ENCODE measurements around the gene JCAD. TPM values are rescaled to one million over a fixed set of nuclear protein-coding genes. Genes with fewer than 3 reads are reported as not detected.

JCAD gene
- total RNA-seq, 1 experiment from 2014 or later, result 10.0 TPM

DNA sequence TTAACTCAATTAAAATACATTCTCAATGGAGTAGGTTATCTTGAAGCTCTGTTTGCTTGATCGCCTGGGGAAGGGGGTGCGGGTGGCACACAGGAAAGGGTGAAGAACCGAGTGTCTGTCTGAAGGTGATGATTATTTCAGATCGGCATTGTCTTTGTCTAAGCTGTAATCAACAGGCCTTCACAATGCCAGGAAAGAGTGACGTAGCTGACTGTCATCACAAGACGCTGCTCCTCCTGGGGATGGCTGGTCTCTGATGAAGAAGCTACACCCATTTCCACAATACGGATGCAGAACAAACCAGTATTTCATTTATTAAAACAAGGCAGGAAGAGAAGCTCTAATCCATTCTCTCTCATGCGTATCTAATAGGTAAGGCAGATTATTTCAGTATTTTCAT lies 19.4 kb downstream of the JCAD start:
- DNase-seq, result no peak
- Mint-ChIP-seq H3K27ac (ENCODE audit: unreplicated experiment) (no peak overlapping the region), H3K27me3 (ENCODE audit: insufficient read depth, unreplicated experiment) (no peaks in the 10 kb centered on the region), H3K4me3 (ENCODE audit: unreplicated experiment) (no peak overlapping the region), H3K4me1 (ENCODE audit: low read depth, unreplicated experiment) (no peaks in the 10 kb centered on the region), H3K9me3 (ENCODE audit: unreplicated experiment) (no peaks in the 10 kb centered on the region), H3K36me3 (ENCODE audit: insufficient read depth, unreplicated experiment) (no peaks in the 10 kb centered on the region)
- Histone ChIP-seq H3K4me1 (peaks cover 9% of the 10 kb centered on the region; the same call in 1 of the 2 replicates), H3K27me3 (replicated peaks; ENCODE audit: control insufficient read depth, insufficient read depth, low read length) (no peaks in the 10 kb centered on the region), H3K4me3 (ENCODE audit: low read depth, low read length) (no peak overlapping the region), H3K9me3 (no peaks in the 10 kb centered on the region), H3K36me3 (ENCODE audit: control insufficient read depth, insufficient read depth, low read length) (no peaks in the 10 kb centered on the region)
- ChIA-PET CTCF (no interaction called here), POLR2A (no interaction called here)
- no TSS peak for BruUV-seq (replicated peaks)
- TF ChIP-seq, protein P1, sequence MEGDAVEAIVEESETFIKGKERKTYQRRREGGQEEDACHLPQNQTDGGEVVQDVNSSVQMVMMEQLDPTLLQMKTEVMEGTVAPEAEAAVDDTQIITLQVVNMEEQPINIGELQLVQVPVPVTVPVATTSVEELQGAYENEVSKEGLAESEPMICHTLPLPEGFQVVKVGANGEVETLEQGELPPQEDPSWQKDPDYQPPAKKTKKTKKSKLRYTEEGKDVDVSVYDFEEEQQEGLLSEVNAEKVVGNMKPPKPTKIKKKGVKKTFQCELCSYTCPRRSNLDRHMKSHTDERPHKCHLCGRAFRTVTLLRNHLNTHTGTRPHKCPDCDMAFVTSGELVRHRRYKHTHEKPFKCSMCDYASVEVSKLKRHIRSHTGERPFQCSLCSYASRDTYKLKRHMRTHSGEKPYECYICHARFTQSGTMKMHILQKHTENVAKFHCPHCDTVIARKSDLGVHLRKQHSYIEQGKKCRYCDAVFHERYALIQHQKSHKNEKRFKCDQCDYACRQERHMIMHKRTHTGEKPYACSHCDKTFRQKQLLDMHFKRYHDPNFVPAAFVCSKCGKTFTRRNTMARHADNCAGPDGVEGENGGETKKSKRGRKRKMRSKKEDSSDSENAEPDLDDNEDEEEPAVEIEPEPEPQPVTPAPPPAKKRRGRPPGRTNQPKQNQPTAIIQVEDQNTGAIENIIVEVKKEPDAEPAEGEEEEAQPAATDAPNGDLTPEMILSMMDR (IDR thresholded peaks at IDR 0.05; ENCODE audit: insufficient read depth in 1 of 2, low read depth in 1 of 2, low read length in 1 of 2, severe bottlenecking in 1 of 2, unreplicated experiment in 1 of 2), result no peak
- intact Hi-C loops (cut with micrococcal nuclease; ENCODE audit: unreplicated experiment), result no loop called here

DNA sequence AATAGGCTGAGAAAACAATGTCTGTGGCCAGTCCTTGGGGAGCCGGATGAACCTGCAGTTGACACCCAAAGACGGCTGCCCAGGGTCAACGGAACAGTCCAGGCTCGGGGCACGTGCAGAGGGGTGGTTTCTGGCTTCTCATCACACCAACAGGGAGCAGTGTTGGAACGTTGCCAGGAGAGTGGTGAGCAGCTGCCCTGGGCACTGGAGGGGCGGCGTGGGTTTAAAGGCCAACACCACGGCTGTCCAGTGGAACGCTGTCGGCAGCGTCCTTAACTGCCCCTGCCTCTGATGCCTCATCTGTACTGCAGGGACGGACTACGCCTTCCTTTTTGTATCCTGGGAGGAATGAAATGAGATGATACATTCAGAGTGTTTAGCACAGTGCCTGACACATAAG lies 19.8 kb downstream of the JCAD start:
- Mint-ChIP-seq H3K27me3 (ENCODE audit: insufficient read depth, unreplicated experiment) (no peaks in the 10 kb centered on the region), H3K36me3 (ENCODE audit: insufficient read depth, unreplicated experiment) (no peaks in the 10 kb centered on the region), H3K4me3 (ENCODE audit: unreplicated experiment) (no peak overlapping the region), H3K4me1 (ENCODE audit: low read depth, unreplicated experiment) (no peaks in the 10 kb centered on the region), H3K27ac (ENCODE audit: unreplicated experiment) (no peak overlapping the region), H3K9me3 (ENCODE audit: unreplicated experiment) (no peaks in the 10 kb centered on the region)
- Histone ChIP-seq H3K4me1 (peaks cover 9% of the 10 kb centered on the region; the same call in 1 of the 2 replicates), H3K27me3 (replicated peaks; ENCODE audit: control insufficient read depth, insufficient read depth, low read length) (no peaks in the 10 kb centered on the region), H3K36me3 (ENCODE audit: control insufficient read depth, insufficient read depth, low read length) (no peaks in the 10 kb centered on the region), H3K9me3 (no peaks in the 10 kb centered on the region), H3K4me3 (ENCODE audit: low read depth, low read length) (no peak overlapping the region)
- intact Hi-C loops (cut with micrococcal nuclease; ENCODE audit: unreplicated experiment), result no loop called here
- POLR2A ChIA-PET, result no interaction called here
- BruUV-seq (replicated peaks), result no TSS peak
- TF ChIP-seq, protein P1 (IDR thresholded peaks at IDR 0.05; ENCODE audit: insufficient read depth in 1 of 2, low read depth in 1 of 2, low read length in 1 of 2, severe bottlenecking in 1 of 2, unreplicated experiment in 1 of 2), result no peak
- DNase-seq, result no peak
- CTCF ChIA-PET, result no interaction called here

DNA sequence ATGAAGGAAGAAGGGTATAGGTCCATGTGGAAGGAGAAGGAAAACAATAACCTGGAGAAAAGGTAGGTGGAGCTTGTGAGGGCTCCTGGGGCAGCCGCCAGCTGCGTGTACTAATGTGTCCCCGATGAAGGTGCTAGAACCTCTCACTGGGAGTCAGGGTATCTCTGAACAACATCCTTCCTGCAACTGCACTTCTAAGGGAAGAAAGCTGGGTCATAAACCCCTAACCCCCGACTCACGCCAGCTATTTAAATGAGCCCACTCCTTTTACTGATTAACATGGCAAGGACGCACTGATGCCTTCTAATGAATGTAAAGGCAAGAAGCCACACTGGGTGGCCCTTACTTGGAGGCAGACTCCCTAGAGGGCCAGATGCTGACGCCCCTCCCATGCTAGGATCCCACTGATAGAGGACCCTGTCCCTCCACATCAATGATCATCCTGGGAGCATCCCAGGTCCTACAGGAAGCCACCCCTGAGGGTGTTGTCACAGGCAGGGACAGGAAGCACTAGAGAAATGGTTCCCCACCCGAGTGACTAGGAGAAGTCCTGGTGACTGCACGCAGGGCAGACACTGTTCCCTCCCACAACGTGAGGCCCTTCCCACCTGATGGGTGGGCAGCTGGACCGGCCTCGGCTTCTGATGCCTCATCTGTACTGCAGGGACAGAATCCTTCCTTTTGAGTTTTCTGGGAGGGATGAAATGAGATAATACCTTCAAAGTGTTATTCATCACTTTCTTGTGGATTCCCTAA lies 20.4 kb downstream of the JCAD start:
- Histone ChIP-seq H3K36me3 (ENCODE audit: control insufficient read depth, insufficient read depth, low read length) (no peaks in the 10 kb centered on the region), H3K4me1 (peaks cover 9% of the 10 kb centered on the region; the same call in 1 of the 2 replicates), H3K27me3 (replicated peaks; ENCODE audit: control insufficient read depth, insufficient read depth, low read length) (no peaks in the 10 kb centered on the region), H3K9me3 (no peaks in the 10 kb centered on the region), H3K4me3 (ENCODE audit: low read depth, low read length) (no peak overlapping the region)
- TF ChIP-seq, protein P1 (IDR thresholded peaks at IDR 0.05; ENCODE audit: insufficient read depth in 1 of 2, low read depth in 1 of 2, low read length in 1 of 2, severe bottlenecking in 1 of 2, unreplicated experiment in 1 of 2), result no peak
- ChIA-PET CTCF (interaction anchor here (0.7 kb wide), 1 partner anchor 174 kb away, joined by 4 read pairs; no protein-coding TSS in a partner anchor), POLR2A (no interaction called here)
- no TSS peak for BruUV-seq (replicated peaks)
- Mint-ChIP-seq H3K9me3 (ENCODE audit: unreplicated experiment) (no peaks in the 10 kb centered on the region), H3K27me3 (ENCODE audit: insufficient read depth, unreplicated experiment) (no peaks in the 10 kb centered on the region), H3K4me3 (ENCODE audit: unreplicated experiment) (no peak overlapping the region), H3K27ac (ENCODE audit: unreplicated experiment) (no peak overlapping the region), H3K36me3 (ENCODE audit: insufficient read depth, unreplicated experiment) (no peaks in the 10 kb centered on the region), H3K4me1 (ENCODE audit: low read depth, unreplicated experiment) (no peaks in the 10 kb centered on the region)
- no peak for DNase-seq
- intact Hi-C loops (cut with micrococcal nuclease; ENCODE audit: unreplicated experiment), result no loop called here
